ENCODE measurements around the gene CDK5RAP1.
"Not testable (repeated sequence)": the region's sequence is repeated elsewhere in the genome, so short reads cannot be mapped to it uniquely, and the experiment has no call there.

The CDK5RAP1 gene

GRCh38 chr20:33401184-33401920 lies at the start of gene CDK5RAP1:
CDK5RAP1 (minus strand) TSS chr20:33401519; CDS start chr20:33397064, 4,455 bp downstream.
- DNase-seq (ENCODE audit: low spot score) = peak; percentile 88

- no peak for DNase-seq (ENCODE audit: low spot score)
Observed at GRCh38 chr20:33450867-33451266, 49.5 kb upstream of the CDK5RAP1 start.

- DNase-seq (ENCODE audit: low spot score) = no peak
Observed at GRCh38 chr20:33445881-33446625, 44.7 kb upstream of the CDK5RAP1 start.

- no peak for DNase-seq (ENCODE audit: low spot score)
Observed at GRCh38 chr20:33444797-33445560, 43.7 kb upstream of the CDK5RAP1 start.

GRCh38 chr20:33443512-33444239 lies 42.4 kb upstream of the CDK5RAP1 start, which contains the start of gene SNTA1:
SNTA1 (minus strand) TSS chr20:33443763; CDS start chr20:33443620, 143 bp downstream.
- peak; percentile 99 for DNase-seq (ENCODE audit: low spot score)

- peak; percentile 80 for DNase-seq (ENCODE audit: low spot score)
Observed at GRCh38 chr20:33443006-33443511, 41.7 kb upstream of the CDK5RAP1 start.

GRCh38 chr20:33442136-33443005 lies 41.1 kb upstream of the CDK5RAP1 start:
- DNase-seq (ENCODE audit: low spot score) = no peak

GRCh38 chr20:33441142-33441955 lies 40.0 kb upstream of the CDK5RAP1 start:
- DNase-seq (ENCODE audit: low spot score) = no peak

- not testable (repeated sequence) for DNase-seq (ENCODE audit: low spot score)
Observed at GRCh38 chr20:33440562-33440961, 39.2 kb upstream of the CDK5RAP1 start.

- DNase-seq (ENCODE audit: low spot score) = no peak
Observed at GRCh38 chr20:33438481-33438880, 37.2 kb upstream of the CDK5RAP1 start.

- no peak for DNase-seq (ENCODE audit: low spot score)
Observed at GRCh38 chr20:33437141-33437911, 36.0 kb upstream of the CDK5RAP1 start.

GRCh38 chr20:33434434-33434833 lies 33.1 kb upstream of the CDK5RAP1 start:
- DNase-seq (ENCODE audit: low spot score) = no peak

- no peak for DNase-seq (ENCODE audit: low spot score)
Observed at GRCh38 chr20:33433465-33434234, 32.3 kb upstream of the CDK5RAP1 start.

GRCh38 chr20:33431797-33432381 lies 30.6 kb upstream of the CDK5RAP1 start:
- DNase-seq (ENCODE audit: low spot score) = no peak

- DNase-seq (ENCODE audit: low spot score) = not testable (repeated sequence)
Observed at GRCh38 chr20:33423875-33424274, 22.6 kb upstream of the CDK5RAP1 start.

- DNase-seq (ENCODE audit: low spot score) = no peak
Observed at GRCh38 chr20:33423141-33423834, 22.0 kb upstream of the CDK5RAP1 start.

Measured in iPS-NIHi11 (cell line).